ENCODE measurements around the gene TNFRSF6B.

GRCh38 chr20:63737695-63737944 lies 41.2 kb downstream of the TNFRSF6B start:
- TF ChIP-seq CTCF (IDR thresholded peaks at IDR 0.05), result no peak; the same call in 1 of the 2 replicates
- no peak for TF ChIP-seq POLR2AphosphoS5 (IDR thresholded peaks at IDR 0.05; ENCODE audit: low read depth, low read length)
- no peak for TF ChIP-seq SIN3A (IDR thresholded peaks at IDR 0.05; ENCODE audit: borderline replicate concordance, insufficient read depth, low read depth, low read length)
- TF ChIP-seq REST (IDR thresholded peaks at IDR 0.05; ENCODE audit: insufficient read depth in 1 of 2, low read depth in 2 of 2, low read length in 1 of 2), result no peak
- TF ChIP-seq TCF7L2 (IDR thresholded peaks at IDR 0.05; ENCODE audit: low read depth, low read length), result no peak

Measured in Panc1 (cell line).